GM19467 (cell line): ENCODE measurements around the gene SH3GL3.

Experiments used
- ATAC-seq: cut with Tn5 transposase; IDR thresholded peaks from one replicate; pipeline ENCODE4 v1.9.1; 2021; ENCODE audit warnings: mild to moderate bottlenecking, moderate library complexity; ENCODE audit not compliant: unreplicated experiment

Gene SH3GL3

DNA sequence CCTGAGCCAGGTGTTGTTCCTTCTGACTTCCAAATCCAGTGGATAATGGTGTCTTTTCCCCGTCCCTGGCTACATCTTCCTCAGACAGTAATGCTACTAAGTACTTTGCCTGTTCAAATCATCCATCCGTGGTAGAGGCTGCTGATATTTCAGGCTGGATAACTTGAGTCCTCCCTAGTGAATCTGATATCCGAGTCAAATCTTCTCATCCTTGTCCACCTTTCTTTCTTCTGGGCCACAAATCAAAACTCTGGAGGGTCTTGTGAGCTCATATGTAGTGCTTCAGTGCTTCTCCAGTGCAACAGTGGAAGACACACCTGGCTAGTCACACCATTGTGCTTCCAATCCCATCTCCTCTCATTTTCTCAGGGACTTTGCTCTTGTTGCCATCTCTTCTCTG, 11.2 kb downstream of the SH3GL3 start:
- no peak for ATAC-seq

GRCh38 chr15:83462026-83462425, 14.9 kb downstream of the SH3GL3 start:
- ATAC-seq = no peak

DNA sequence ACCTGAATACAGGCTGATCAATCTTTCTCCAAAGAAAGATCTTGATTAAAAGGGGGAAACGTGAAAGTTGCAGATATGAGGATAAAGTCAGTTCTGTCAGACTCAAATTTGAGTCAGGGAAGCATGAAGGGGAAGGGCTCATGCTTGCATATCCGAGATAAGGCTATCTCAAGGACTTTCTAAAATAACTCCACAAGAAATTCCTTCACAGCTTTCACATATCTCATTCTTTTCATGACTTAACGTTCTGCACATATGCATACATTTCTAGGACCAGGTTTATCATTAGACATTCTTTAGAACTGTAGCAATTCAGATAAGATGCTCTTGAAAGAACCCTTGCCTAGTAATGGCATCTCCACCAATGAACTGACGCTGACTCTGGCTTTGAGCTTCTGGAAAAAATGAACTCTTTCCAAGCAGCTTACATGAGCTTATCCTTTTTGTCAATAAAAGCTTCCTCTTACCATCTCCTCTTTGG, 15.9 kb downstream of the SH3GL3 start:
- no peak for ATAC-seq

- no peak for ATAC-seq
Measured at GRCh38 chr15:83470887-83471286, 23.7 kb downstream of the SH3GL3 start.

DNA sequence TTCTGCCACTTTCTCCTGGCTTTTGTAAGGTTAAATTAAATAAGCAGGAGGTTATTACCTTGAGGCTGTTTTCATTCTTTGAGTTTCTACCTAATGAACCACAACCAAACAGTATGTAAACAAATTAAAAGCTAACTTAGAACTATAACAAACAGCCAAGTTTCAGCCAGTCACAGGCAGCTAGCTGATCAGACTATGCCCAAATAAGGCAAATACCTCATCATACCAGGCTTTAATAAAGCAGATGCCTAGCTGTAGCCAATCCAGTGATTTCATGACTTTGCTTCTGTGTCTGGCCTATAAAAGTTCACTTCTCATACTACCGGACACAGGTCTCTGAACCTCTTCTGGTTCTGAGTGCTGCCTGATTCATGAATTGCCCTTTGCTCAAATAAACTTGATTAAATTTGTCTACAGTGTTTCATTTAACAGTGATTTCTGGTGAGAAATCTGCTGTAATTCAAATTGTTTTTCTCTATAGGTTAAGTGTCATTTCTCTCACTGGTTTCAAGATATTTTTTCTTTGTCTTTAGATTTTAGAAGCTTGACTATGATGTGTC, 24.2 kb downstream of the SH3GL3 start:
- no peak for ATAC-seq

- ATAC-seq = no peak
Measured at GRCh38 chr15:83472151-83472550, 25.0 kb downstream of the SH3GL3 start.

- ATAC-seq = no peak
Measured at GRCh38 chr15:83472797-83473196, 25.7 kb downstream of the SH3GL3 start.

- ATAC-seq = no peak
Measured at GRCh38 chr15:83474578-83474977, 27.4 kb downstream of the SH3GL3 start.

- no peak for ATAC-seq
Measured at GRCh38 chr15:83475551-83475950, 28.4 kb downstream of the SH3GL3 start.

GRCh38 chr15:83476066-83476465, 28.9 kb downstream of the SH3GL3 start:
- ATAC-seq = no peak

- no peak for ATAC-seq
Measured at GRCh38 chr15:83476708-83477107, 29.6 kb downstream of the SH3GL3 start.

DNA sequence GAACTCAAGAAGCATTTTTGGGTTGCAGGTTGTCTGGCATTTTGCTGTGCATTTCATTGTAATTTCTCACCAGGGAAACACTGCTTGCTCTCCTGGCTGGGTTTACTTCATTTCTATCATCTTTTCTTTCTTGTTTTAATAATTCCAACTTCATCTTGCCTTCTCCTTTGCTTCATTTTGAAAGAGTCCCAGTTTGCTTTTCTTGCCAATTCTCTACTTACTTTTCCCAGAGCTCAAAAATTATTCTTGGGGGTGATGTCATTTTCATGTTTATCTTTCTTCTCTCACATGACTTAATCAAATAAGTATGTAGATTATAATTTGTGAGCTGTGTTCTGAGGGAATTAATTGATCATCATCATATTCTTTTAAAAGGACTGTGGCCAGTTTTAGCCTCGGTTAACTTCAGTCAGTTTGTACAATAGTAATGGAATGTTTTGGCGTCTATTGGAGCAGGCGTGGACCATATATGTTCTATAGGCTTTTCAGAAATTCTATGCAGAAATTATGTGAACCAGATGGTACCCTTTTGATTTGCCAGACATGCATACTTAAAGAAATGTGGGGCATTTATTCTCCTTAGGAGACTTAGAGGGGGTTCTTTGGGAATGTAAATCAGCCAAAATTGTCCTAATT, 30.1 kb downstream of the SH3GL3 start:
- no peak for ATAC-seq

GRCh38 chr15:83477808-83478537, 30.8 kb downstream of the SH3GL3 start:
- ATAC-seq = no peak

DNA sequence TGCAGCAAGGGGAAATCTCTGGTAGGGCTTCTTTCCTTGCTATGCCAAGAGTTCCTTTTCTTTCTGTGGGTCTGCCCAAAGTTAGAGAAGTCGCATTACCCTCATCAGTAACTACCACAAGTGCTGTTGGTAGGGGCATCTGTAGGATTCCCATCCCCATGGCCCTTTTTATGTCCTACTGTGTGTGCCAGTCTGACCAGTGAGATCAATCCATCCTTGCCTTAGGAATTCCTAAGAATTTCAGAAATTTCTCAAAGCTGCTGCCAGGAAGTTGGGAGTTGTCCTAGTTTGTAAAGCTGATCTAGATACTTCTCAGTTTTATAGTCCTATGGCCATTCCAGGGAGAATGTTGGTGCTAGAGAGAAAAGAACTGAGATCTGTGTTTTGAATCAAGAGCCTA, 36.5 kb downstream of the SH3GL3 start:
- ATAC-seq = no peak

- ATAC-seq = no peak
Measured at GRCh38 chr15:83484636-83485035, 37.5 kb downstream of the SH3GL3 start.

GRCh38 chr15:83486363-83486762, 39.2 kb downstream of the SH3GL3 start:
- ATAC-seq = no peak

GRCh38 chr15:83487519-83487918, 40.4 kb downstream of the SH3GL3 start:
- ATAC-seq = no peak

DNA sequence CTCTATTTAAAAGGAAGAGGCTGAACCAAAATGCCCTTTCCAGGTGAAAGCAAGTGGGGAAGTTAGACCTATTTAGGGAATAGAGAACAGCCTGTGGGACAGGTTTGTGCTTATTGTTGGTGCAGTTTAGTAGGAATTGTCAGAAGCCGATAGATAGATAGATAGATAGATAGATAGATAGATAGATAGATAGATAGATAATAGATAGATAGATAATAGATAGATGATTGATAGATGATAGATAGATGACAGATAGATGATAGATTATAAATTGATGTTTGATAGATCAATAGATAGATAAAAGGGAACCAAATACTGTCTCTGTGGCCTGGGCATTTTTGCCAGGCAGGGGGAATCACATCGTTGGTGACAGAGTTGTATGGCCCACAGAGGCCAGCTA, 42.5 kb downstream of the SH3GL3 start:
- no peak for ATAC-seq

GRCh38 chr15:83491486-83491885, 44.3 kb downstream of the SH3GL3 start:
- no peak for ATAC-seq

DNA sequence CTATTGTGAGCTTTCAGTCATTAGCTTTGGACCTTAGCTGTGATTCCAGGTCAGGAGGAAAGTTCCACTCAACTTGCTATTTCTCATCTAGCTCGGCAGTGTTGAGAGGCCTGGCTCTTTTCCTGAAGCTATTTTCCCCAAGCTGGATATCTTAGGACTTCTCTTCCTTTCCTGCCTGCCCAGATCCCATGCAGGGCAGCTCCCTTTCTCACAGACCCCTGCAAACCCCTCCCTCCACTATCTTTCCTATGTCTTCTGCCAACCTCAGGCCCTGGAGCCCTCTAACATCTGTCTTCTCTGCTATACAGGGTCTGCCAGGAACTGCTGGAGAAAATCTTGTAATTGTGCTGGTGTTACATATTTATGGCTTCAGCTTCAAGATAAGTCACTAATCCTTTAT, 49.6 kb downstream of the SH3GL3 start:
- no peak for ATAC-seq

DNA sequence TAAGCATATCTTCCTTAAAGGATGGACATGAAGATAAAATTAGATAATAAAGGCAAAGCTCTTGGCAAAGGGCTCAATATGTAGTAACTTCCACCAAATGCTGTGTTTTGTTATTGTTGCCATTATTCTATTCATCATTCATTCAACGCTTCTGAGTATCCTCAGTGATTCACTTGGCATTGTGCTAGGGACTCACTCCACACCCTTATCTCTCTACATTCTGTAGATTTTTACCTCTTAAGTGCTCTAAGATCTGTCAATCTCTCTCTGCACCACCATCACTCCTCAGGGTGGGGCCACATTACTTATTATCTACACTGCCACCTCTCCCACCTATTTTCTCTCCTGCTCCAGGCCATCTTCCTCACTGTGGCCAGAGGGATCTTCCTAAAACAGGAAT, 51.2 kb downstream of the SH3GL3 start:
- no peak for ATAC-seq

- no peak for ATAC-seq
Measured at GRCh38 chr15:83498801-83499200, 51.7 kb downstream of the SH3GL3 start.
